Stimulated activated CD4-positive, alpha-beta T cell treated with anti-CD3 and anti-CD28 coated beads, Interleukin-4, amount 100 ng/mL, for 24 hours (primary cell): Measurements from ENCODE around the gene BEAN1.
"Not testable (repeated sequence)": the region's sequence is repeated elsewhere in the genome, so short reads cannot be mapped to it uniquely, and the experiment has no call there.

ENCODE experiments used
- DNase-seq: peaks from one replicate; pipeline ENCODE4 v3.0.0-alpha.2; 2020

The BEAN1 gene

GRCh38 chr16:66486773-66487579, 59.9 kb downstream of the BEAN1 start:
- DNase-seq, result no peak

- no peak for DNase-seq
These were observed 60.6 kb downstream of the BEAN1 start for GRCh38 chr16:66487580-66488275.

GRCh38 chr16:66488505-66488904, 61.4 kb downstream of the BEAN1 start:
- no peak for DNase-seq

- no peak for DNase-seq
These were observed 62.3 kb downstream of the BEAN1 start for GRCh38 chr16:66489385-66489784.

GRCh38 chr16:66489818-66490217, 62.7 kb downstream of the BEAN1 start:
- no peak for DNase-seq

GRCh38 chr16:66490774-66491715, 64.0 kb downstream of the BEAN1 start:
- no peak for DNase-seq

- DNase-seq, result no peak
These were observed 64.6 kb downstream of the BEAN1 start for GRCh38 chr16:66491716-66492064.

GRCh38 chr16:66493490-66494401, 66.7 kb downstream of the BEAN1 start:
- no peak for DNase-seq

- DNase-seq, result no peak
These were observed 67.8 kb downstream of the BEAN1 start for GRCh38 chr16:66494916-66495315.

- DNase-seq, result no peak
These were observed 68.3 kb downstream of the BEAN1 start for GRCh38 chr16:66495440-66495839.

GRCh38 chr16:66496226-66496625, 69.1 kb downstream of the BEAN1 start:
- DNase-seq, result not testable (repeated sequence)

- not testable (repeated sequence) for DNase-seq
These were observed 70.8 kb downstream of the BEAN1 start for GRCh38 chr16:66497921-66498320.

- not testable (repeated sequence) for DNase-seq
These were observed 74.5 kb downstream of the BEAN1 start for GRCh38 chr16:66501563-66501962.

- DNase-seq, result no peak
These were observed 75.2 kb downstream of the BEAN1 start for GRCh38 chr16:66502020-66502913.

- no peak for DNase-seq
These were observed 75.9 kb downstream of the BEAN1 start for GRCh38 chr16:66503030-66503429.

- DNase-seq, result no peak
These were observed 76.5 kb downstream of the BEAN1 start for GRCh38 chr16:66503612-66504011.

GRCh38 chr16:66507731-66508239, 80.7 kb downstream of the BEAN1 start:
- DNase-seq, result no peak

GRCh38 chr16:66508248-66508913, 81.3 kb downstream of the BEAN1 start:
- DNase-seq, result no peak

- DNase-seq, result no peak
These were observed 81.9 kb downstream of the BEAN1 start for GRCh38 chr16:66508914-66509496.

GRCh38 chr16:66509576-66509975, 82.5 kb downstream of the BEAN1 start:
- no peak for DNase-seq
